GM21825 (cell line): ENCODE data around the gene RPL13A.
"Not testable (repeated sequence)": the region's sequence is repeated elsewhere in the genome, so short reads cannot be mapped to it uniquely, and the experiment has no call there.

Experiments
- ATAC-seq: cut with Tn5 transposase; IDR thresholded peaks from one replicate; pipeline ENCODE4 v1.9.1; 2021; ENCODE audit warnings: mild to moderate bottlenecking, moderate library complexity; ENCODE audit not compliant: unreplicated experiment

Gene RPL13A

GRCh38 chr19:49487277-49488045, at the start of gene RPL13A:
RPL13A (plus strand) TSS chr19:49487608; CDS start chr19:49487630, 22 bp downstream.
- peak; percentile 84 for ATAC-seq

- no peak for ATAC-seq
Observed at GRCh38 chr19:49438261-49438660, 49.1 kb upstream of the RPL13A start.

DNA sequence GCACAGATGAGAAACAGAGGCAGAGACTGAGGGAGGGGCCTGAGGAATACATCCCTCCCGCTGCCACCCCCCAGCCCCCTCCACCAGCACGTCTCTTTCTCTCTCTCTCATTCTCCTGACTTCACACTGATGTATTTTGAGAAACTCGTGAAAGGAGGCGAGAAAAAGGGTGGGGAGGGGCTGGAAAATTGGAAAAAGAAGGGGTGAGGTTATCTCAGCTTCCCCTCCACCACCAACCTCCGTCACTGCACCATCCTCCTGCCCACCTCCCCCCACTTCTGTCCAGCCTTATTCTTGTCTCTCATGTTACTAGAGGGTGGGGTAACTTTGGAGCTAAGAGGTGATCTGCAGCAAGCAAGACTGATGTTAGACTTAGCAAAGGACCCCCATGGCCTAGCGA, 47.6 kb upstream of the RPL13A start:
- no peak for ATAC-seq

GRCh38 chr19:49440439-49441209, 46.8 kb upstream of the RPL13A start:
- ATAC-seq, result no peak

DNA sequence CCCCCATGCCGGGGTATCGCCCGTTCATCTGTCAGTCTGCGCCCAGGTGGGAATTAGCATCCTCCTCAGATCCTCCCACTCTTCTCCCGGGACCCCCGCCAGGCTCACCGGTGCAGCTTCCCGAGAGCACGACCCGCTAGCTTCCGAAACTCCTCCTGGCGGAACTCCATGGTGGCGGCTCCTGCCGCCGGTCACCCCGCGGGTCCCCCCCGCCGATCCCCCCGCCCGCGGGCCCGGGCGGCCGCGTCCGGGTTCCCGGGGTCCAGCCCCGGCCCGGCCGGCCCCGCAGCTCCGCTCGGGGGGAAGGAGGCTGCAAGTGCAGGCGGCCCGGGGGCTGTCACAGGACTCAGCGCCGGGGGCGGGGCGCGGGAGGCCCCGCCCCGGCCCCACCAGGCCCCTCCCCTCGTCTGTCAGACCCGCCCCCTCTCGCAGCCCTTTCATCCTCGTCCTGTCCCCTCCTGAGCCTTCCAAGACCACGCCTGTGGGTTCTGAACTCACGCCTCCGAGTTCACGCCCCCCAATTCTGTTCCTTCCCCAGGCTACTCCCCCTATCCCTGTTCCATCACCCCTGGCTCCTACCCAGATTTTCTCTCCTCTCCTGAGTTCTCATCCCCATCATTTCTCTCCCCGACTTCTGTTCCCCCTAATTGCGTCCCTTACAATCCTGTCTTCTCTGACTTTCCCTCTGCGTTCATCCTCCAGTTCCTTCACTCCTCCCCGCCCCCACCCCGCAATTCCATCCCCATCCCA, 46.0 kb upstream of the RPL13A start, which contains the start of gene SLC17A7:
Gene SLC17A7, minus strand, starts transcription at position 318 of the 750 bp plus-strand sequence. Its CDS starts 148 bp downstream, at position 170.
- ATAC-seq, result no peak

DNA sequence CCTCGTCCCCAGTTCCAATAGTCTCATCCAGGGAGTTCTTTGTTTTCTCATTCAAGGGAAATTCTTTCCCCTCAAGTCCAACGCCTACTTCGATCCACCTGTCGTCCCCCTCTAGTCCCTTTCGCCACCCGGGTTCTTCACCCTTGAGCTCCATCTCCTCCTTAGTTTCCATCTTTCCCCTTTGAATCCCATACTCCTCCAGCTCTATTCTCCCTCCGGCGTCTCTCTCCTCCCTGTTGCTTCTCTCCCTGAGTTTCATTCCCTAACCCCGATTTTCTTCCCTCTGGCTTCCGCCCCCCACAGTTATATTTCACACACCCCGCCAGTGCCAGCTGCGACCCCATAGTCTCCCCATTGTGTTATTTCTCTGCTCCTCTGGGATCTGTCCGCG, 45.5 kb upstream of the RPL13A start:
- no peak for ATAC-seq

GRCh38 chr19:49442354-49442753, 45.1 kb upstream of the RPL13A start:
- ATAC-seq, result no peak

- peak; percentile 26 for ATAC-seq
Observed at GRCh38 chr19:49442771-49443365, 44.5 kb upstream of the RPL13A start.

DNA sequence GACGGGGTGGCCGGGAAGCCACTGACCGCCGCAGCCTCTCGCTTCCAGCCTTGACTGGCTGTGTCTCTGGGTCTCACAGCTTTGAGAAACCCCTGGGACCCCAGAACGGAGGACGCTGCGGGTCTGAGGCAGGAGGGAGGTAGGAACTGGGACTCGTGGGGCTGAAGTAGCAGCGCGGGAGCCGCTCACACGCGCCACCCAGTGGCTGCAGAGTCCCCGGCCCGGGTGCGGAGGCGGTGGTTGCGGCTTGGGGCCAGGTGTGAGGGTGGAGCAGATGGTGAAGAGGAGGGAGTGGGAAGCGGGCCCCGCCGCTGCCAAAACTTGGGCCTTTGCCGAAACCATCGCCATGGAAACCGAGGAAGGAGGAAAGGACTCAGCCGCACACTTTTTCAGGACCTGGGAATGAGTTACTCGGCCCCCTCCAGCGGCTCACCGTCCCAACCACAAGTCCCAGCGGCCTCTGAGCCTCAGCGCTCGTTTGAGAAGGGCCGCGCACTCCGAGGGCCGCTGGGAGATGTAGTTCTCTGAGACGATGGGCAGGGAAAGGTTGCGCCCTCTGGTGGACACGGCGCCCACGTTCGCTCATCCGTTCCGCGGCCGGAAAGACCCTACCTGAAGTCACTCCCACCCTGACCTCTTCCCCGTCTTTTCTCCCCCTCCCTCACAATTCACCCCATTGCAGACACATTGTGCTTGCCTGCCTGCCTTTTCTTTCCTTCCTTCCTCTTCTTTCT, 43.9 kb upstream of the RPL13A start:
- ATAC-seq, result peak; percentile 62

- not testable (repeated sequence) for ATAC-seq
Observed at GRCh38 chr19:49444100-49444700, 43.2 kb upstream of the RPL13A start.

- ATAC-seq, result no peak
Observed at GRCh38 chr19:49445997-49446396, 41.4 kb upstream of the RPL13A start.

- ATAC-seq, result no peak
Observed at GRCh38 chr19:49447485-49448431, 39.6 kb upstream of the RPL13A start.

DNA sequence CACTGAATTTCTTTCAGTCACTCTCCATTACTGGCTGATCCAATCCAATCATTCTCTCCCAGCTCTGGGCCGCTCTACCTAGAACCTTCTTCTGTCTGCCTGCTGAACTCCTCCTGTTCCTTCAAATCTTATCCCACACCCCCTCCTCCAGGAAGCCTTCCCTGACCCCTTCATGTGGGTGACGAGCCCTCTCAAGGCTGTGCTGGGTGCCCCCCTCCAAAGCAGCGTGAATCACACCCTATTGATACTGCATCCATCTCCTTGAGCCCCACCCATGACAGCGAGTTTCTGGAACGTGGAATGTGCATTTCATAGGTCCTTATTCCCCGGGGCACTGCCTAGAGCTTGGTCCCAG, 39.0 kb upstream of the RPL13A start:
- no peak for ATAC-seq

GRCh38 chr19:49450405-49450804, 37.0 kb upstream of the RPL13A start:
- ATAC-seq, result no peak

- peak; percentile 57 for ATAC-seq
Observed at GRCh38 chr19:49451430-49452181, 35.8 kb upstream of the RPL13A start, which contains the start of gene PIH1D1. PIH1D1 (minus strand) TSS chr19:49451814; CDS start chr19:49451574, 240 bp downstream.

- ATAC-seq, result peak; percentile 84
Observed at GRCh38 chr19:49453013-49453756, 34.2 kb upstream of the RPL13A start, which contains the start of gene ALDH16A1. ALDH16A1 (plus strand) TSS chr19:49453225; CDS start chr19:49453332, 107 bp downstream.

GRCh38 chr19:49453757-49454240, 33.6 kb upstream of the RPL13A start:
- ATAC-seq, result no peak
